ENCODE results near the gene AKAP1. TPM values are rescaled to one million over a fixed set of nuclear protein-coding genes. Genes with fewer than 3 reads are reported as not detected.

AKAP1 gene
- total RNA-seq, 2 donors from 2014 or later, result 90.4 to 139 TPM

DNA sequence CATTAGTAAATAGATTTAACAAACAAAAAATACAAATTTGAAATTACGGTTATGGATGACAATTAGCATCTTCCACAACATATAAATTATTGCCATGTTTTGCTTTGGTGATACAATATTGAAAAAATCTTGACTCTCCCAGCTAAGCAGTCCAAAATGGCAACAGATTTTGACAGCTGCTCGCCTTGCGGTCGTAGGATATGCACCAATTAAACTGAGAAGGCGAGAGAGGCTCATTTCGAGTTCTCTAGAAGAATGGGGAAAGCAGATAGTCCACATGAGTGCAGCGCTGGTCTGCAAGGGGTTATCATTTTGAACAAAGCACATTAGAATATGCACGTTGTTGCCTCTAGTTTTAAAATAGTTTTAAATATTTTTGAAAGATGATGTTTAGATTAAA, 55.3 kb downstream of the AKAP1 start:
- Histone ChIP-seq H3K27me3 (no peaks in the 10 kb centered on the region), H3K27ac (no peak overlapping the region), H3K9me3 (no peaks in the 10 kb centered on the region), H3K4me3 (no peak overlapping the region), H3K4me1 (no peaks in the 10 kb centered on the region), H3K36me3 (no peaks in the 10 kb centered on the region)
- no peak for DNase-seq (ENCODE audit: low spot score)
- TF ChIP-seq, protein P1, sequence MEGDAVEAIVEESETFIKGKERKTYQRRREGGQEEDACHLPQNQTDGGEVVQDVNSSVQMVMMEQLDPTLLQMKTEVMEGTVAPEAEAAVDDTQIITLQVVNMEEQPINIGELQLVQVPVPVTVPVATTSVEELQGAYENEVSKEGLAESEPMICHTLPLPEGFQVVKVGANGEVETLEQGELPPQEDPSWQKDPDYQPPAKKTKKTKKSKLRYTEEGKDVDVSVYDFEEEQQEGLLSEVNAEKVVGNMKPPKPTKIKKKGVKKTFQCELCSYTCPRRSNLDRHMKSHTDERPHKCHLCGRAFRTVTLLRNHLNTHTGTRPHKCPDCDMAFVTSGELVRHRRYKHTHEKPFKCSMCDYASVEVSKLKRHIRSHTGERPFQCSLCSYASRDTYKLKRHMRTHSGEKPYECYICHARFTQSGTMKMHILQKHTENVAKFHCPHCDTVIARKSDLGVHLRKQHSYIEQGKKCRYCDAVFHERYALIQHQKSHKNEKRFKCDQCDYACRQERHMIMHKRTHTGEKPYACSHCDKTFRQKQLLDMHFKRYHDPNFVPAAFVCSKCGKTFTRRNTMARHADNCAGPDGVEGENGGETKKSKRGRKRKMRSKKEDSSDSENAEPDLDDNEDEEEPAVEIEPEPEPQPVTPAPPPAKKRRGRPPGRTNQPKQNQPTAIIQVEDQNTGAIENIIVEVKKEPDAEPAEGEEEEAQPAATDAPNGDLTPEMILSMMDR (IDR thresholded peaks at IDR 0.05), result no peak

- Histone ChIP-seq H3K27ac (no peak overlapping the region), H3K36me3 (no peaks in the 10 kb centered on the region), H3K27me3 (no peaks in the 10 kb centered on the region), H3K4me3 (no peak overlapping the region), H3K9me3 (no peaks in the 10 kb centered on the region), H3K4me1 (no peaks in the 10 kb centered on the region)
- no peak for DNase-seq (ENCODE audit: low spot score)
- TF ChIP-seq, protein P1 (IDR thresholded peaks at IDR 0.05), result no peak
Measured at GRCh38 chr17:57142925-57143324, 57.9 kb downstream of the AKAP1 start.

GRCh38 chr17:57143361-57143760, 58.3 kb downstream of the AKAP1 start:
- H3K4me1 ChIP-seq, result no peaks in the 10 kb centered on the region
- no peaks in the 10 kb centered on the region for H3K36me3 ChIP-seq
- H3K9me3 ChIP-seq, result no peaks in the 10 kb centered on the region
- H3K4me3 ChIP-seq, result no peak overlapping the region
- TF ChIP-seq, protein P1 (IDR thresholded peaks at IDR 0.05), result no peak
- DNase-seq (ENCODE audit: low spot score), result no peak
- H3K27me3 ChIP-seq, result no peaks in the 10 kb centered on the region
- H3K27ac ChIP-seq, result no peak overlapping the region

- Histone ChIP-seq H3K4me3 (no peak overlapping the region), H3K36me3 (no peaks in the 10 kb centered on the region), H3K27ac (no peak overlapping the region), H3K27me3 (no peaks in the 10 kb centered on the region), H3K4me1 (no peaks in the 10 kb centered on the region), H3K9me3 (no peaks in the 10 kb centered on the region)
- TF ChIP-seq, protein P1 (IDR thresholded peaks at IDR 0.05), result no peak
- no peak for DNase-seq (ENCODE audit: low spot score)
Measured at GRCh38 chr17:57143919-57144318, 58.9 kb downstream of the AKAP1 start.

DNA sequence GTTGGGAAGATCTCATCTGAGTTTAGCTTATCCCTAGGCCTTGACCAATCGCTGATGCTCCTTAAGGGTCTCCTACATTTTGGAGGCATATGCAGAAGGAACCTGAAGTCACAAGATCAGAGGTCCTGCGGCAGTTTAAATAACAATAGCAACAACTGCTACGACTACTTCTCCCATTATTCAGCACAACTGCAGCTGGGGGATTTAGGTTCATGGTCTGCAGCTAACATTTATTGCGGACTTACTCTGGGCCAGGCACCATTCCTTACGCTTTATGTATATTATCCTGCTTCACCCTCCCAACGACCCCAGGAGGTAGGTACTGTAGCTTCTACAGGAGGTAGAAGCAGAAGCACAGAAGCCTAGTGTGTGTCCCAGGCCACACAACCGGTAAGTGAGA, 59.5 kb downstream of the AKAP1 start:
- no peaks in the 10 kb centered on the region for H3K9me3 ChIP-seq
- DNase-seq (ENCODE audit: low spot score), result no peak
- H3K4me1 ChIP-seq, result no peaks in the 10 kb centered on the region

GRCh38 chr17:57145347-57145746, 60.3 kb downstream of the AKAP1 start:
- H3K27ac ChIP-seq, result no peak overlapping the region
- H3K9me3 ChIP-seq, result no peaks in the 10 kb centered on the region
- no peak overlapping the region for H3K4me3 ChIP-seq
- DNase-seq (ENCODE audit: low spot score), result no peak
- H3K4me1 ChIP-seq, result no peaks in the 10 kb centered on the region
- H3K36me3 ChIP-seq, result no peaks in the 10 kb centered on the region
- TF ChIP-seq, protein P1 (IDR thresholded peaks at IDR 0.05), result no peak
- no peaks in the 10 kb centered on the region for H3K27me3 ChIP-seq

More for the DNA sequence above, 59.5 kb downstream of the AKAP1 start:
- Histone ChIP-seq H3K4me3 (no peak overlapping the region), H3K36me3 (no peaks in the 10 kb centered on the region), H3K27ac (no peak overlapping the region), H3K27me3 (no peaks in the 10 kb centered on the region)
- TF ChIP-seq, protein P1 (IDR thresholded peaks at IDR 0.05), result no peak

All from right atrium auricular region (tissue), 2 donors.